ENCODE results near the gene COL26A1.
"Not testable (repeated sequence)": the region's sequence is repeated elsewhere in the genome, so short reads cannot be mapped to it uniquely, and the experiment has no call there.

COL26A1 gene

DNA sequence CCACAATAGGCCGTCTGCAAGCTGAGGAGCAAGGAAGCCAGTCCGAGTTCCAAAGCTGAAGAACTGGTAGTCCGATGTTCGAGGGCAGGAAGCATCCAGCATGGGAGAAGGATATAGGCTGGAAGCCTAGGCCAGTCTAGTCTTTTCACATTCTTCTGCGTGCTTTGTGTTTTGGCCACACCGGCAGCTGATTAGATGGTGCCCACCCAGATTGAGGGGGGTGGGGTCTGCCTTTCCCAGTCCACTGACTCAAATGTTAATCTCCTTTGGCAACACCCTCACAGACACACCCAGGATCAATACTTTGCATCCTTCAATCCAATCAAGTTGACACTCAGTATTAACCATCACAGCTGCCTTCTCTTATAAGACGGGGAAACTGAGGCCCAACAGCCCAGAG is 142.8 kb downstream of the COL26A1 start:
- DNase-seq, result not testable (repeated sequence)

DNA sequence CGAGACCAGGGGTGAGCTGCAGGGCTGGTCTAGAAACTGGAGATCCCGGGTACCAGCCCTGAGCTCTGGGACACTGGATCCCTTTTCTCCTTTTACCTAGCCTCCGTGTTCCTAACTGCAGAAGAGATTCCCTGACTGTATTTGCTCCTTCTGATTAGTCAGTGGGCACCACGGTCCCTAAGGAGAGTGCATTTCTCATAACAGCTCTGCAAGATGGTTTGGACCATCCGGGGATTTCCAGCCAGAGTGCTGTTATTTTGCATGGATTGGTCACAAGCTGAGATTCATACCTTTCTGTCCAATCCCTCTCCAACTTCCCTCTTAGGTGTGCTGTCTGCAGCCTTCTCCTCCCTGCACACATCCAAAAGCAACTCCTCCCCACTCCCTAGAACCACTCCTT is 143.9 kb downstream of the COL26A1 start:
- no peak for DNase-seq

DNA sequence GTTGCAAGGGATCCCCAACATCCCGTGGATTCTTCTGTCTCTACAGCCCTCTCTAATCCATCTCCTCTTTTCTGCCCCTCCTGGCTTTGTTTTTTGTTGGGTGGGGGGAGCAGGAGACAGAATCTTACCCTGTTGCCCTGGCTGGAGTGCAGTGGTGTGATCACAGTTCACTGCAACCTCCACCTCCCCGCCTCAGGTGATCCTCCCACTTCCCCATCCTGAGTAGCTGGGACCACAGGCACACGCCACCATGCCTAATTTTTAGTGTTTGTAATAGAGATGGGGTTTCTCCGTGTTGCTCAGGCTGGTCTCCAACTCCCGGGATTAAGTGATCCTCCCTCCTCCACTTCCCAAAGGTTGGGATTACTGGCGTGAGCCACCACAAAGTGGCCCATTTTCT is 144.7 kb downstream of the COL26A1 start:
- DNase-seq, result no peak

DNA sequence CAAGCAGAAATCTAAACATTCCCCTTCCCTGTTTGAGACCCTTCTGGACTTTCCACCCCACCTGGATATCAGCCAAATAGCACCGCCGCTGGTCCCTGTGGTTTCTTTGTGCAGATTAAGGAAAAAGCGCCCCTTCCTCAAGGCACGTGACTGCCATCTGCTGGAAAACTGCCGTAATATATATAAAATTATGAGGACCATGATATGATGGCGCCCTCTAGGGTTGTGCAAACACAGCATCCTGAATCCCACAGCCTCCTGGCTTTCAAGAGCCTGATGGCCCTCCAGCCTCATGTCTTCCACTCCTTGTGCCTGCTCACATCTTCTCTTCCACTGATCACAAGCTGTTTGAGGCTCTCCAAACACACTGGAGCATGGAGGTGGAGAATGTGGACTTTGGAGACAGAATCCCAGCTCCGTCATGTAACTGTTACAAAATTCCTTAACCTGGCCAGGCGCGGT is 145.1 kb downstream of the COL26A1 start:
- DNase-seq, result no peak

DNA sequence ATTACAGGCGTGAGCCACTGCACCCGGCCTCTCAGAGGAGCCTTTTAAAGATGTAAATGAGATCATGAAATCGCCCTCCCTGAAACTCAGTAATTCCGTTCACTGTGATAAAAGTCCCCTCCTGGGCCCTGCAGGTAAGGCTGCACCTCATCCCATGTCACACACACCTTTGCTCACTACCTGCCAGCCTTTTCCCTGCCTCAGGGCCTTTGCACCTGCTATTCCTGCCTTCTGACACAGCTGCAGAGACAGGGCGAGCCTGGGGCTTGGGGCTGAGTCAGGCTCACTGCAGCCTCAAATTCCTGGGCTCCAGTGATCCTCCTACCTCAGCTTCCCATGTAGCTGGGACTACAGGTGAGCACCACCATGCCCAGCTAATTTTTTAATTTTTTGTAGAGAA is 147.6 kb downstream of the COL26A1 start:
- DNase-seq, result no peak

DNA sequence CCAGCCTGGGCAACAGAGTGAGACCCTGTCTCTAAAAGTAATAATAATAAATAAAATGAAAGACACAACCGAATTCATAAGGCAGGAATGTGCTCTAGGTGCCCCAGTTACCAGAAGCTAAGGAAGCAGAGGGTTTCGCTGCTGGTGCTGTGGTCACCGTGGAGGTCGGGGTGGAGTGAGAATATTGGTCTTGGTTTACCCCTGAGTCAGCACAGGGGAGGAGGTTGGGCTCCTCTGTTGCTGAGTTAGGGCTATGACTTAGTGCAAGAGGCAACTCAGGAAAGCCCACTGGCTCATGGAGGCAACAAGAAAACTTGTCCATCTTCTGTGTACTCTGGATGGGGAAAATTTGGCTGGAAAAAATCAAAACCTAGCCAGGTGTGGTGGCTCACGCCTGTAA is 149.3 kb downstream of the COL26A1 start:
- DNase-seq, result no peak

DNA sequence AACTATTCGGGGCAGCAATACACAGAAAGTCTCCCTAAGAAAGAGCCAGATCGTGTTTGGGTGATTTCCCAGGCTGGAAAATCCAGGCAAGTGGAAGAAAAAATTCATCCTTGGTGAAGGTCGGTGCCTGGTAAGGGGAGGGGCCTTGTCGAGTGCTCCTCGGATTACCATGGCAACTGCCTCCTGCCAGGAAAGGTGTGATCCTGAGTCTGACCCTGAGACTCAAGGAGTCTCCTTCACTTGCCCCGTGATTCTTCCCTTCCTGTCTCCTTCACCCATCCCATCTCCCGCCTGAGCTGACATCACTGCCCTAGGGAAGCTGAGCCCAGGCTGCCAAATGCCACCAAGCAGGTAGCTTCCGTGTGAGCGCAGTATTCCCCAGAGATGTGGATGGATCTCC is 154.2 kb downstream of the COL26A1 start:
- DNase-seq, result no peak

DNA sequence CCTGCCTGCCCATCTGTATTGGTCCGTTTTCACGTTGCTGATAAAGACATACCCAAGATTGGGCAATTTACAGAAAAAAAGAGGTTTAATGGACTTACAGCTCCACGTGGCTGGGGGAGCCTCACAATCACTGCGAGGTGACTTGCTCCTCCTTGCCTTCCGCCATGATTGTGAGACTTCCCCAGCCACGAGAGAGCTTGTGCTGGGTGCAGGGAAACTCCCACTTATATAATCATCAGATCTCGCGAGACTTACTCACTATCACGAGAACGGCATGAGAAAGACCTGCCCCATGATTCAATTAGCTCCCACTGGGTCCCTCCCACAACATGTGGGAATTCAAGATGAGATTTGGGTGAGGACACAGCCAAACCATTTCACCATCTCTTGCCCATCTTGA is 154.6 kb downstream of the COL26A1 start:
- DNase-seq, result no peak

DNA sequence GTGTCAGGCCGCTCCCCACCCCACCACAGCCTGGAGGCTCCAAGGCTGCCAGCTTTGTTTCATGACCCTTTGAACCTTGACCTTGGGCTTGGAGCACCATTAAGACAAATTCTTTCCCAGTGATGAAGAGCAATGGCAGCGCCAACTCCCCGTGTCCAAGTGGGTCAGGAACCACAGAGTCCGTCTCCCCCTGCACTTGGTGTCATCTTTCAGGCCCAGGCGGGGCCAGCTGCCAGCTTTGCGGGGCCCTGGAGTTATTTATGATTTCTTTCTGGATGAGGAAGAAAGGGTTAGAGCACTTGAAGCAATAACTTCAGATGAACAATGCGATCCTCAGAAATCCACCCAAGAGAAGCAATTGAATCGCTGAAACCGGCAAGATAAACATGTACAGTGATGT is 155.7 kb downstream of the COL26A1 start:
- no peak for DNase-seq

DNA sequence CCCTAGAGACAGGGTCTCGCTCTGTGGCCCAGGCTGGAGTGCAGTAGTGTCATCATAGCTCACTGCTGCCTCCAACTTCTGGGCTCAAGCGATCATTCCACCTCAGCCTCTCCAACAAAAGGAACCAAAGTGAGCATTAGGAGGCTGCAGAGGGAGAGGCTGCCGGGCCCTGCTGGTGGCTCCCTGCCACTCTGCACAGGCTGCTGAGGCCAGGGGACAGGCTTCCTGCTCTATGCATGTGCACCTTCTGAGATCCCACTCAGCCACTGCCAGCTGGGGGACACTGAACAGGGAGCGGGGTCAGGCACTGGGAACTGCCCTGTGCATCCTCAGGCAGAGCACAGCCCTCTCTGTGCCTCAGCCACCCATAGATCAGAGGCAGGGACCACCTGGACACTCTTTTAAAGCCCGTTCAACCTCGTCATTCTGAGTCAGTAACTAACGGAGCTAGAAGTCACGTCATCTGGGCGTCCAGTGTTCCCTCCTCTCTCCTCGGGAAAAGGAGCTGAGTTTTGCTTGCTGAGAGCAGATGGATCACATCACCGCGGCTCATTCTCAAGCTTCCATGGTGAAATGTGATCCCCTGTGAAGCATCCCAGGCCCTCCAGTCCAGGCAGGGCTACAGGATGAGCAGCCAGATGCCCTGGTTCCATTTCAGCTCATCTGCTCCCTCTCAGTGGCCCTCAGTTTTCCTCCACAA is 156.8 kb downstream of the COL26A1 start:
- DNase-seq, result no peak

DNA sequence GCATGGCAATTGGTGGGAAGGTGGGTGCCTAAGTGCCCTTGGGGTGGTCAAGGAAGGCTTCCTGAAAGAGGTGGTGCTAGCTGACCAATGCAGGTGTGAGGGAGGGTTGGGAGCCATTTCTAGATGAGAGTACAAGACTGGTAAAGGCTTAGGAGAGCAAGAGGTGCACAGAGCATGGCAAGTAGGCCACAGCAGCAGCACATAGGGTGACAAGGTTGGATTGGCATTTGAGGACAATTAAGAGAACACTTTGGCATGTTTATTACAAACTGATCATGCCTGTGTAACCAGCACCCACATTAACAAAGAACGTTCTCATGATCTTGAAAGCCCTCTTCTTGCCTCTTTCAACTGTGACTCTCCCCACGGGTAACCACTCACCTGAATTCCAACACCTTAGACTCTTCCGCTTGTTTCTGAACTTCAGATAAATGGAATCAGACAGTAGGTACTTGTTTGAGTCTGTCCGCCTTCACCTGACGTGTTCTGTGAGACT is 158.8 kb downstream of the COL26A1 start:
- DNase-seq, result no peak

DNA sequence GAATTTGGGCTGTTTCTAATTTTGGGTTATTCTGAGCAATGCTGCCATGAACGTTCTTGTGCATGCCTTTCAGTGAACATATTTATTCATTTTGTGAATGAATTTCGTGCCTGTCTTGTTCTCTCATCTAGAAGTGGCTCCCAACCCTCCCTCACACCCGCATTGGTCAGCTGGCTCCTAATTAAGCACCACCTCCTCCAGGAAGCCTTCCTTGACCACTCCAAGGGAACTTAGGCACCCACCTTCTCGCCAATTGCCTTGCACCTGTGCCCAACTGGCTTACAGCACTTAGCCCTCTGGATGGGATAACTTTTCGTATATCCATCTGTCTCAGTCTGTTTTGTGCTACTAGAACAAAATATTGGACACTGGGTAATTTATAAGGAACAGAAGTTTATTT is 159.3 kb downstream of the COL26A1 start:
- DNase-seq, result no peak

DNA sequence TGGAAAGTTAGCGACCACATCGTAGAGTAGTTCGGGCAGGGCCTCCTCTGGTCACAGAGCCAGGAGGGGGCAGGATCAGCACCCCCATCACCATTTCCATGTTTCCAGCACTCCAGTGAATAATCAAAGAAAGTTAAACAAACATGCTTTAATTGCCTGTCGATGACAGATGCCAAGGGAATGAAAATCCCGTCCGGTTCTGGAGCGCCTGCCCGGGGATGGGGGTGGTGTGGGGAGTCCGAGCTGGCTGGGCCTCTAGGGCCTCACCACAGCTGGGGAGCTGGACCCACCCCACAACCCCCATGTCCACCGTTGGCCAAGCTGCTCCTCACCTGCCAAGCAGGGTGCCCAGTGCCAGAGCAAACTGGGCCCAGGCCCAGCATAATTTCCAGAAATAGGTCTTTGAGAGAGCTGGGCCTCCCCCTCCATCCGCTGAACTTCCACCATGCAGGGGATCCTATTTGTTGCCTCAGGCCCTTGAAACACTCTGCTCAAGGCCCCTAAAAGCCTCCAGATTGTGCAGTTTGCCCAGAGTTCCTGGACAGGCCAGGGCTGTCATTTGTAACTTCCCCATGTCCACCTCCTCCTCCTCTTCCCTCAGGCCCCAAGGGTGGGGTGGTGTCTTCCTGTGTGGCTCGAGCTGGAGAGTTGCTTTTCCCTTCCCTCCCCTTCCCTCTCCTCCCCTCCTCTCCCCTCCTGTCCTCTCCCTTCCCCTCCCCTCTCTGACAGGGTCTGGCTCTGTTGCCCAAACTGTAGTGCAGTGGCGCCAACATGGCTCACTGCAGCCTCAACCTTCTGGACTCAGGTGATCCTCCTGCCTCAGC is 165.4 kb downstream of the COL26A1 start:
- no peak for DNase-seq

DNA sequence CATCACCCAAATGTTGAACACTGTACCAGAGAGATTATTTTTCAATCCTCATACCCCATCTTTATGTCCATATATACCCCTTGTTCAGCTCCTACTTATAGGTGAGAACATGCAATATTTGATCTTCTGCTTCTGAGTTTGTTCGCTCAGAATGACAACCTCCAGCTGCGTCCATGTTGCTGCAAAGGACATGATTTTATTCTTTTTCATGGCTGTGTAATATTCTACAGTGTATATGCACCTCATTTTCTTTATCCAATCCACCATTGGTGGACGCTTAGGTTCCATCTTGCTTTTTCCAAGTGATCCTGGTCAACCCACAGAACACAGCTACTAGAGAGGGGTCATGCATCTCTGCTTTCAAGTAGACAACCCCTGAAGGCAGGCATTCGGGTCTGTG is 166.9 kb downstream of the COL26A1 start:
- no peak for DNase-seq

DNA sequence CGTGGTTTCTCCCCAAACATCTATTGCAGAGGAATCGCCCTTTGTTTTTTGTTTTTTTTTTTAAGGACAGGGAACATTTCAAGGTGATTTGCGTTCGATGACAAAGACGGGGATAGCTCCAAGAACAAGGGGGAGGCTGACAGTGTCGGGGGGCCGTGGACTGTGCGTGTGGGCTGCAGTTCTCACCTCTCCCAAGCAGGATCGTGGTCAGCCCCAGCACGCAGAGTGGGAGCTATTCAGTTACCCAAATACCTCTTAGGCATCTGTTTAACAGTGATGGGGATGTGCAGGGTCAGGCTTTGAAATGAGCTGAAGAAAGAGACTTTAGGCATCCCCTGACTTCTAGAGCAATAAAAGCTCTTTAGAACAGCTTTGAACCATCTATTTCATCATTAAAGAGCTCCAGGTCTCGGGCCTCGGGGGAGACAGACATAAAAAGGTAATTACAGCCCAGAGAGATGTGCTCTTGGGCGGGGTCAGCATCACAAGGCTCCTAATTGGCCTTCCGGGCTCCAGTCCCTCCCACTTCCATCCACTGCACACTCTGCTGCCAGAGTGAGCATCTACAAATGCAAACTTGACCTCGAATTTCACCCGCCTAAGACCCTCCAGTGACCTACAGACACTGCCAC is 169.2 kb downstream of the COL26A1 start:
- no peak for DNase-seq

DNA sequence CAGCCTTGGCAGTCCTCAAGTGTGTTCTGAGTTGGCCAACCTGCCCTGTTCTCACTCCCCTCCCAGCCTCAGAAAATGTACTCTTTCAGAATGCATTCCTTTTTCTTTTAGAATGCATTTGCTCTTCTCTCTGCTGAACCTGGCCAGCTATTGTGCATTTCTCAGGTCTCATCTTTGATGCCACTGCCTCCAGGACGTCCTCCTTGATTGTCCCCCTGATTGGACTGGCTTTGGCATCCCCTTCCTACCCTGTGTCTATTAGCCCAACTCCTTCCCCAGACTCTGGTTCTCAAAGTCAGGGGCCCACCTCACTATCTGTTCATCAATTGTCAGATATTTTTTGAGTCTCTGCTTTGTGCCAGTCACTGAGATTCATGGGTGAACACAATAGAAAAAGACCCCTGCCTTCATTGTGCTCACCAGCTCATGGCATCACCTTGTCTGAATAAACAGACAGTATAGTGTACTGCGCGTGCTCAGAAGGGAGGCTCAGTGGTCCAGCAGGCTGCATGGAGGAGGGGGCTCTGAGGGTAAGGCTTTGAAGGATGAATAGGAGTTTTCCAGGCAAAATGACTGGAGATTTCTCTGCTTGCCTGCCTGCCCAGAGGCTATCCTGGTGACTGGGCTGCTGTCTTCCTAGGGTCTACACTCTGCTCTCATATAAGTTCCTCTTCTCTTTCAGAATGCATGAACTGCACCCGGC is 169.9 kb downstream of the COL26A1 start:
- DNase-seq, result no peak

DNA sequence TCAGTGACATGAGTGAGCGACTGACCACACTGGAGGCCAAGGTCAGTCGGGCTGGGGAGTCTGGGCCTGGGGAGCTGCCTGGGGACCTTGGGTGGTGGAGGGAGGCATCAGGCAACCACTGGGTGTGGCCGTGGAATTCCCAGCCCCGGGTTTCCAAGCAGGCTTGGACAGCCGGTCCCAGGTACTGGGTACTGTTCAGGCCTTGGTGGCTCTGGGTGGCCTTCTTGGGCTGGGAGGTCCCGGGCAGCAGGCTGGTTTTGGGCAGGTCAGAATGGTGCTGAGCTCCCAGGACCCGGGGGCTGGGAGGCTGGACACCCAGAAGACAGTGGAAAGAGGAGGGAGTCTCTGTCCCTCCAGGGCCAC is 170.4 kb downstream of the COL26A1 start:
- no peak for DNase-seq

DNA sequence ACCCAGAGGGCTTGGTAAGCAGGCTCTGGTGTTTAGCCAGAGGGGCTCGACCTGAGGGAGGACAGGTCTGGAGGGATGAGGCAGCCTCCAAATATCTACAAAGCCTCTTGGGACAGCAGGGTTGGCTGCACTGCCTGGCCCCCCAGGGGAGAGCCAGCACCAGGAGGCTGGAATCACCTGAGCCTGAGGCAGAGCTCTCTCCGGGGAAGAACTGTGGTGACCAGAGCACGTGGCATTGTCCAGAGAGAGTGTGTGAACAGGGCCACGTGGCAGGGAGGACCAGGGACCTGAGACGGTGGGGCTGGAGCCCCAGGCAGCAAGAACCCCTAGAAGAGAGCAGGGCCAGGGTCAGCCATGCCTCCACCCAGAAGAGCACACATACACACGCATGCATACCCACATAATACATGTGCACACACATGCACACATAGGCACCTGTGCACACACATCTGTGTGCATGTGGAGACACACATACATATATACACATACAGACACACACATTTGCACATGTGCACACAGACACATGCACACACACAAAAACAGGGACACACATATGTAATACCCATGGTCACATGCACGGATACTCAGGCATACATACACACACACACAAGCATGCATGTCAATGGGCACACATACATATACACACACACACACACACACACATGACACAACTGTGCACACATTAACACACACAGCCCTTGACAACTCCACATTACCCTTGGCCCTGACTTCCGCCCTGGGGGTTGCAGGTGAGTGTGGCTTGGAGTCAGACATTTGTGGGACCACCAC is 171.5 kb downstream of the COL26A1 start:
- DNase-seq, result no peak

DNA sequence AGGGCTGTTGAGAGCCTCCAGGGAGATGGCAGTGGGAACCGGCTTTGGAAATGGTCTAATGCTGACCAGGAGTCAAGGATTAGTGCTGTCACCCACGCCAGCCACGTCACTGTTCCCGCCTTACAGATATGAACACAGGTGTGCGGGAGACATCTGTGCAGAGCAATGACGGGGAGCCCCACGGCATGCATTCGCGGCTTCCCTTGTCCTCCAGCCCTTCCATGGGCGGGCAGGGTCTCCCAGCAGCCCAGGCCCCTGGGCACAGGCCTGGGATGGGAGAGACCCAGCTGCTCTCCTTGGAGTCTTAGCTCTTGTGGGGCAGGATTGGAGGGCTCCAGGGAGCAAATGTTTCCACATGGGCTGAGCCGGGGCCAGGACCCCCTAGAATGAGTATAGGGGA is 172.2 kb downstream of the COL26A1 start:
- no peak for DNase-seq

DNA sequence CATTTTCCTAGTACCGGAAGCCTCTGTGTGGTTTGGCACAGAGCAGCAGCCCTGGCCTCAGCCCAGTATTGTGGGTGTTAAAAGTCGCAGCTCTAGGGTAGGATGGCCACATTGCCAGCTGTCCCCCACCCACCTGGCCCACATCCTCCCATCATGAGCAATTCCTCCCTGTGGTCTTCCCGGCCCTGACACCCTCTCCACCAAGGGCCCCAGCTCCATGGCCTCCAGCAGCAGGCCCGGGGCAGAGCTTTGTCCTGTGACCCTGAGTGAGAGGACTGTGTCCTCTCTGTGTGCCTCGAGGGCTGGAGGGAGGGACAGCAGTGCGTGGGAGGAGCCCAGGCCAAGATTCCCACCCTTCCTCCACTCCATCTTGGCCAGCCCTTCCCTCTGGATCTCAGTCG is 172.7 kb downstream of the COL26A1 start:
- no peak for DNase-seq

DNA sequence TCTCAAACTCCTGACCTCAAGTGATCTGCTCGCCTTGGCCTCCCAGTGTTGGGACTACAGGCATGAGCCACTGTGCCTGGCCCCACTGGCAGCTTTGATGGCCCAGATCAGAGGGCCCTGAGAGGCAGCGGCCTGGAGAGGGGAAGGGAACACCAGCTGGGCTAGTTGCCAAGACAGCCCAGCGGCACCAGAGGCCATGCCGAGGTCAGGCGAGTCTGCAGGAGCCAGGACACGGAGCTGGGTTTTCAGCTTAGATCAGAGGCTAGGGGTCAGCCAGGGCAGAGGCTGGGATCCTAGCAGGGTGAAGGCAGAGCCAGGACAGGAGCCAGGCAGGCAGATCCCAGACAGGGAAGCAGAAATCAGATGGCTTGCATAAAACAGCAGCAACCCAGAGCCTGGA is 173.6 kb downstream of the COL26A1 start:
- no peak for DNase-seq

DNA sequence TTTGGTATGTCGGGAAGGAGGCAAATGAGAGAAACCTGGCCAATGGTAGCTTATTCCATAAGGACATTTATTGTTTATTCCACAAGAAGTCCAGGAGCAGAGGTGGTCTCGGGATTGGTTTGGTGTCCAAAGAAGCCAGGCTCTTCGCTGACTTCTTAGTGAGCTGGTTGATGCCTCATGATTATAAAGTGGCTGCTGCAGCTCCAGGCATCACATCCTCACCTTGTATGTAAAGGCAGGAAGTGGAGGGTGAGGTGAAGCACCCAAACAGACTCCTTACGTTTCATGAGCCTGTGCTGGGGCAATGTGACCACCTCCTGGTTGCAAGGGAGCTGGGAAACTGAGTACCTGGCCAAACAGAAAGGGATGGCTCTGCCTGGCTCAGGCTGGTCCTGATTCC is 174.0 kb downstream of the COL26A1 start:
- no peak for DNase-seq
